HepG2 (cell line): ENCODE results near the gene COMMD10. TPM values are rescaled to one million over a fixed set of nuclear protein-coding genes. Genes with fewer than 3 reads are reported as not detected.

Source experiments
- ATAC-seq: fragments of 200-7000 bp; cut with Tn5 transposase; 3 replicates; pipeline ENCODE4 v1.9.1; 2020; ENCODE audit warnings: mild to moderate bottlenecking, moderate library complexity
- BruUV-seq: library from RNA; stranded (reverse); fragments of 400-500 nt; replicated peaks from 2 replicates; lab custom pipeline; 2021; lab: Mats Ljungman, UMichigan
- CTCF ChIA-PET: fragments of 300-600 bp; formaldehyde crosslinking; extraction: SDS; loops from one replicate; lab custom pipeline; 2021; ENCODE audit warnings: low total read pairs, inconsistent platforms, low intra/inter-chr PET ratio; lab: Yijun Ruan, JAX
- POLR2A ChIA-PET: fragments of 350-600 bp; sonication (Branson Sonifier 250); formaldehyde crosslinking; loops from one replicate; lab custom pipeline; 2020; ENCODE audit warnings: antibody characterized with exemption, inconsistent platforms; lab: Yijun Ruan, JAX
- DNase-seq: peaks from one replicate; pipeline ENCODE4 v3.0.0-alpha.2; 2015; ENCODE audit warnings: low spot score
- FAIRE-seq: peaks from 3 replicates; lab custom pipeline; 2011; peaks lifted over from hg19 to GRCh38; lab: Jason Lieb, UNC
- H2AFZ ChIP-seq: one replicate; pipeline ENCODE4 v1.6.1; 2011; ENCODE audit warnings: low read length, inconsistent platforms
- H3K27ac ChIP-seq: fragments of 300-600 bp; 3 replicates; pipeline ENCODE4 v1.8.0; 2011; ENCODE audit warnings: mixed run types, mild to moderate bottlenecking, mixed read lengths, low read length, inconsistent platforms; ENCODE audit not compliant: insufficient read depth; ENCODE audit errors: extremely low read length
- H3K27me3 ChIP-seq, 2 experiments: fragments of 200-600 bp in 1 of 2; 2 replicates in 1 of 2; 3 replicates in 1 of 2; pipeline versions ENCODE4 v1.6.0 to v1.8.0; 2011; ENCODE audit warnings: low read length in 2 of 2, mild to moderate bottlenecking in 2 of 2, moderate library complexity in 2 of 2, inconsistent platforms in 1 of 2; ENCODE audit not compliant: insufficient read depth in 2 of 2, control insufficient read depth in 1 of 2
- H3K36me3 ChIP-seq, 2 experiments: fragments of 200-600 bp in 1 of 2; replicated peaks in 1 of 2; 2 replicates in 1 of 2; 3 replicates in 1 of 2; pipeline versions ENCODE4 v1.5.1 to v1.8.0; 2011; ENCODE audit warnings: low read length in 2 of 2, inconsistent platforms in 1 of 2; ENCODE audit not compliant: insufficient read depth in 2 of 2, control insufficient read depth in 1 of 2
- H3K4me1 ChIP-seq: 2 replicates; pipeline ENCODE4 v1.5.1; 2012; ENCODE audit warnings: low read length, inconsistent platforms; ENCODE audit not compliant: insufficient read depth
- H3K4me2 ChIP-seq: 2 replicates; pipeline ENCODE4 v1.6.0; 2011; ENCODE audit warnings: low read depth, low read length, inconsistent platforms
- H3K4me3 ChIP-seq, 3 experiments: fragments of 200-600 bp in 1 of 3; sonication (generic), shearing (Covaris generic) in 1 of 3; replicated peaks in 1 of 3; 2 replicates each; pipeline ENCODE4 v1.5.1; 2011 to 2016; ENCODE audit warnings: low read length in 3 of 3, inconsistent platforms in 2 of 3, low read depth in 2 of 3, mild to moderate bottlenecking in 2 of 3, control low read depth in 1 of 3, mixed read lengths in 1 of 3; ENCODE audit not compliant: insufficient read depth in 1 of 3
- H3K79me2 ChIP-seq: one replicate; pipeline ENCODE4 v1.6.1; 2011; ENCODE audit warnings: low read length, inconsistent platforms; ENCODE audit not compliant: insufficient read depth
- H3K9ac ChIP-seq: 2 replicates; pipeline ENCODE4 v1.6.0; 2011; ENCODE audit warnings: mild to moderate bottlenecking, low read depth, low read length, inconsistent platforms; ENCODE audit not compliant: insufficient read depth
- H3K9me3 ChIP-seq: 2 replicates; pipeline ENCODE4 v1.5.1; 2012; ENCODE audit warnings: mild to moderate bottlenecking, low read length
- H4K20me1 ChIP-seq: 2 replicates; pipeline ENCODE4 v1.6.0; 2011; ENCODE audit warnings: inconsistent platforms, mild to moderate bottlenecking, low read length, moderate library complexity; ENCODE audit not compliant: insufficient read depth
- AHR ChIP-seq: IDR thresholded peaks from 2 replicates; pipeline ENCODE4 v1.6.1; 2018; ENCODE audit warnings: missing genetic modification reagents, missing compliant biosample characterization
- HMG20B ChIP-seq: conservative IDR thresholded peaks from 2 replicates; pipeline ENCODE4 v1.6.1; 2016; ENCODE audit warnings: missing genetic modification reagents, missing compliant biosample characterization
- HOXA7 ChIP-seq: sonication (generic); formaldehyde crosslinking; IDR thresholded peaks from 2 replicates; pipeline ENCODE4 v1.8.1; 2022; ENCODE audit warnings: mild to moderate bottlenecking, missing genetic modification reagents, moderate library complexity
- KDM2A ChIP-seq: sonication (generic); formaldehyde crosslinking; IDR thresholded peaks from 2 replicates; pipeline ENCODE4 v1.4.0; 2020; ENCODE audit warnings: low read depth, missing genetic modification reagents, borderline replicate concordance
- MLLT10 ChIP-seq: sonication (generic); formaldehyde crosslinking; IDR thresholded peaks from 2 replicates; pipeline ENCODE4 v1.4.0; 2020; ENCODE audit warnings: missing genetic modification reagents
- NAIF1 ChIP-seq: sonication (generic); formaldehyde crosslinking; IDR thresholded peaks from 2 replicates; pipeline ENCODE4 v1.5.0; 2020; ENCODE audit warnings: mild to moderate bottlenecking, missing genetic modification reagents, borderline replicate concordance
- PLSCR1 ChIP-seq: sonication (generic); formaldehyde crosslinking; IDR thresholded peaks from 2 replicates; pipeline ENCODE4 v1.5.0; 2020; ENCODE audit warnings: missing genetic modification reagents, mild to moderate bottlenecking, borderline replicate concordance
- RFXANK ChIP-seq: IDR thresholded peaks from 2 replicates; pipeline ENCODE4 v1.6.1; 2016
- ZBTB3 ChIP-seq: sonication (generic); formaldehyde crosslinking; IDR thresholded peaks from 2 replicates; pipeline ENCODE4 v1.4.0; 2020; ENCODE audit warnings: low read depth, mild to moderate bottlenecking, moderate library complexity, missing genetic modification reagents, borderline replicate concordance
- ZNF414 ChIP-seq: sonication (generic); formaldehyde crosslinking; IDR thresholded peaks from 2 replicates; pipeline ENCODE4 v1.5.0; 2020; ENCODE audit warnings: missing genetic modification reagents
- ZNF451 ChIP-seq: sonication (generic); formaldehyde crosslinking; IDR thresholded peaks from 2 replicates; pipeline ENCODE4 v1.5.0; 2020; ENCODE audit warnings: mild to moderate bottlenecking, missing genetic modification reagents
- ZNF512B ChIP-seq: sonication (generic); formaldehyde crosslinking; IDR thresholded peaks from 2 replicates; pipeline ENCODE4 v1.5.1; 2020; ENCODE audit warnings: missing genetic modification reagents, mild to moderate bottlenecking, borderline replicate concordance
- WGBS: methylation state at CpG from one replicate; pipeline ENCODE4 v1.1.6; 2017; ENCODE audit warnings: low lambda C conversion rate; 5-methylcytosine and 5-hydroxymethylcytosine counted together
- in situ Hi-C: cut with HindIII; loops from 2 replicates; pipeline ENCODE4 v1.10.0; 2017; ENCODE audit warnings: low pct_unique_long_range_greater_than_20kb; ENCODE audit not compliant: extremely low pct_ligation_motif_present
- intact Hi-C: fragments of 100-400 bp; cut with micrococcal nuclease; formaldehyde crosslinking; loops from one replicate; pipeline ENCODE4 v1.10.0; 2022; ENCODE audit not compliant: unreplicated experiment
- polyA plus RNA-seq, 8 experiments: library from polyadenylated mRNA; depleted of rRNA in 3 of 8; stranded (reverse) in 7 of 8; unstranded in 1 of 8; fragments of >200 nt; fragmentation: Illumina TruSeq in 4 of 8; extraction: Trizol in 4 of 8; gene quantifications; 2 replicates each; pipeline versions ENCODE4 v1.2.1 to v1.2.3, GENCODE V29; 2011 to 2016; ENCODE audit warnings: low read depth in 4 of 8, missing spikeins in 1 of 8, mixed read lengths in 1 of 8; ENCODE audit not compliant: insufficient read depth in 1 of 8
- total RNA-seq, 5 experiments: library from RNA; depleted of rRNA; stranded (reverse); fragments of >200 nt; fragmentation: Illumina TruSeq; extraction: Trizol; gene quantifications; 2 replicates each; pipeline ENCODE4 v1.2.3, GENCODE V29; 2016; ENCODE audit warnings: low read depth in 1 of 5

COMMD10 gene
- total and polyA plus RNA-seq, 2 of the 13 experiments (the other 11 are each of a cell fraction or from before 2014, with no cell fraction given) = 16.9 to 39.3 TPM

GRCh38 chr5:116265471-116265870 lies 180.6 kb downstream of the COMMD10 start:
- in situ Hi-C loops (no loop called here), intact Hi-C loops (no loop called here)
- H3K4me3 ChIP-seq = no peak overlapping the region
- no peaks in the 10 kb centered on the region for H3K9me3 ChIP-seq
- TF ChIP-seq RFXANK (no peak), ZNF414 (no peak), ZNF512B (CRISPR knock-in tag) (no peak), HMG20B (CRISPR knock-in tag) (no peak), KDM2A (CRISPR knock-in tag) (no peak), ZBTB3 (CRISPR knock-in tag) (no peak), PLSCR1 (CRISPR knock-in tag) (no peak), MLLT10 (CRISPR knock-in tag) (no peak), AHR (CRISPR knock-in tag) (no peak), ZNF451 (CRISPR knock-in tag) (no peak), NAIF1 (CRISPR knock-in tag) (no peak), HOXA7 (CRISPR knock-in tag) (no peak)
- no peaks in the 10 kb centered on the region for H4K20me1 ChIP-seq
- H2AFZ ChIP-seq = no peak overlapping the region
- H3K4me2 ChIP-seq = no peak overlapping the region
- ChIA-PET POLR2A (no interaction called here), CTCF (no interaction called here)
- WGBS = 94% methylated on average over 3 of the region's 3 CpGs
- FAIRE-seq (no peak), DNase-seq (no peak), ATAC-seq (no peak)
- no TSS peak for BruUV-seq
- no peak overlapping the region for H3K27ac ChIP-seq
- H3K9ac ChIP-seq = no peak overlapping the region
- no peaks in the 10 kb centered on the region for H3K36me3 ChIP-seq
- H3K79me2 ChIP-seq = no peaks in the 10 kb centered on the region
- H3K27me3 ChIP-seq = no peaks in the 10 kb centered on the region
- H3K4me1 ChIP-seq = no peaks in the 10 kb centered on the region
